Fibroblast of lung (primary cell): ENCODE measurements around the gene HIBADH. TPM values are rescaled to one million over a fixed set of nuclear protein-coding genes. Genes with fewer than 3 reads are reported as not detected.

ENCODE experiments used
- DNase-seq, 2 donors: peaks; one replicate each; pipeline versions ENCODE4 v3.0.0 to v3.0.0-alpha.2; 2010; ENCODE audit warnings: low read depth in 2 of 2
- H2AFZ ChIP-seq: 2 replicates; pipeline ENCODE4 v1.5.1; 2012; ENCODE audit warnings: low read length, control low read depth, inconsistent platforms
- H3K27ac ChIP-seq: 2 replicates; pipeline ENCODE4 v1.5.1; 2011; ENCODE audit warnings: low read length, control low read depth; ENCODE audit not compliant: insufficient read depth
- H3K27me3 ChIP-seq: 2 replicates; pipeline ENCODE4 v1.5.1; 2011; ENCODE audit warnings: mild to moderate bottlenecking, low read length; ENCODE audit not compliant: control insufficient read depth, insufficient read depth
- H3K36me3 ChIP-seq: 2 replicates; pipeline ENCODE4 v1.5.1; 2011; ENCODE audit warnings: low read length; ENCODE audit not compliant: control insufficient read depth, insufficient read depth
- H3K4me1 ChIP-seq: 2 replicates; pipeline ENCODE4 v1.5.1; 2011; ENCODE audit warnings: low read length; ENCODE audit not compliant: control insufficient read depth, insufficient read depth; ENCODE audit errors: extremely low read depth
- H3K4me2 ChIP-seq: 2 replicates; pipeline ENCODE4 v1.5.1; 2011; ENCODE audit warnings: low read length, control low read depth; ENCODE audit not compliant: insufficient read depth; ENCODE audit errors: extremely low read depth
- H3K4me3 ChIP-seq, 4 experiments: fragments of 200-600 bp in 1 of 4; sonication (generic) in 1 of 4; replicated peaks in 1 of 4; 2 replicates each; pipeline ENCODE4 v1.5.1; 2011 to 2016; ENCODE audit warnings: low read length in 4 of 4, low read depth in 3 of 4, mild to moderate bottlenecking in 3 of 4, control low read depth in 2 of 4, inconsistent platforms in 1 of 4, mixed read lengths in 1 of 4; ENCODE audit not compliant: insufficient read depth in 1 of 4; ENCODE audit errors: control extremely low read depth in 1 of 4
- H3K79me2 ChIP-seq: 2 replicates; pipeline ENCODE4 v1.5.1; 2012; ENCODE audit warnings: mild to moderate bottlenecking, low read length, inconsistent platforms; ENCODE audit not compliant: control insufficient read depth, insufficient read depth
- H3K9ac ChIP-seq: 2 replicates; pipeline ENCODE4 v1.5.1; 2011; ENCODE audit warnings: mild to moderate bottlenecking, low read length, control low read depth; ENCODE audit not compliant: insufficient read depth
- H3K9me3 ChIP-seq: 2 replicates; pipeline ENCODE4 v1.5.1; 2012; ENCODE audit warnings: low read depth, low read length; ENCODE audit not compliant: control insufficient read depth, insufficient read depth
- H4K20me1 ChIP-seq: 2 replicates; pipeline ENCODE4 v1.5.1; 2011; ENCODE audit warnings: low read length; ENCODE audit not compliant: control insufficient read depth, insufficient read depth; ENCODE audit errors: extremely low read depth
- CTCF ChIP-seq, 2 donors: IDR thresholded peaks in 1 of 2; conservative IDR thresholded peaks in 1 of 2; 1 replicate in 1 of 2; 2 replicates in 1 of 2; pipeline ENCODE4 v1.5.1; 2011 to 2012; ENCODE audit warnings: low read length in 2 of 2, control low read depth in 1 of 2, inconsistent platforms in 1 of 2, low read depth in 1 of 2, mild to moderate bottlenecking in 1 of 2
- EZH2 ChIP-seq: IDR thresholded peaks from 2 replicates; pipeline ENCODE4 v1.5.1; 2012; ENCODE audit warnings: low read length, control low read depth, mild to moderate bottlenecking; ENCODE audit errors: missing control alignments
- polyA plus RNA-seq, 2 donors: library from polyadenylated mRNA; depleted of rRNA in 1 of 2; stranded (reverse) in 1 of 2; unstranded in 1 of 2; fragments of >200 nt; gene quantifications; 2 replicates each; pipeline ENCODE4 v1.2.1, GENCODE V29; 2011 to 2012; ENCODE audit warnings: missing spikeins in 1 of 2
- total RNA-seq: library from RNA; depleted of rRNA; stranded (reverse); fragments of >200 nt; gene quantifications from 2 replicates; pipeline ENCODE4 v1.2.1, GENCODE V29; 2014

HIBADH gene
- total and polyA plus RNA-seq, 2 donors (not counting 1 experiment from before 2014, with no cell fraction given): 88.7 to 96.0 TPM

- Histone ChIP-seq H3K79me2 (no peaks in the 10 kb centered on the region), H3K27me3 (no peaks in the 10 kb centered on the region), H4K20me1 (no peaks in the 10 kb centered on the region), H3K9ac (no peak overlapping the region), H2AFZ (no peak overlapping the region), H3K4me2 (no peak overlapping the region), H3K27ac (no peak overlapping the region), H3K4me3 (no peak overlapping the region), H3K4me1 (no peaks in the 10 kb centered on the region), H3K36me3 (no peaks in the 10 kb centered on the region), H3K9me3 (no peaks in the 10 kb centered on the region)
- no peak for TF ChIP-seq EZH2
- TF ChIP-seq CTCF (conservative IDR thresholded peaks at IDR 0.05 in 1 of 2, IDR thresholded peaks at IDR 0.05 in 1 of 2; ENCODE audit: low read depth in 1 of 2, low read length in 2 of 2): no peak
- DNase-seq: no peak
These were observed 184.6 kb downstream of the HIBADH start for GRCh38 chr7:27478084-27478483.

GRCh38 chr7:27476493-27476892 lies 186.2 kb downstream of the HIBADH start:
- Histone ChIP-seq H3K36me3 (no peaks in the 10 kb centered on the region), H4K20me1 (no peaks in the 10 kb centered on the region), H3K9me3 (no peaks in the 10 kb centered on the region), H3K27me3 (no peaks in the 10 kb centered on the region), H3K4me2 (no peak overlapping the region), H3K27ac (no peak overlapping the region), H3K4me1 (no peaks in the 10 kb centered on the region), H3K9ac (no peak overlapping the region), H2AFZ (no peak overlapping the region), H3K79me2 (no peaks in the 10 kb centered on the region), H3K4me3 (no peak overlapping the region)
- no peak for DNase-seq
- TF ChIP-seq EZH2: no peak
- no peak for TF ChIP-seq CTCF (conservative IDR thresholded peaks at IDR 0.05 in 1 of 2, IDR thresholded peaks at IDR 0.05 in 1 of 2; ENCODE audit: low read depth in 1 of 2, low read length in 2 of 2)

Other genes with a start within 250 kb of the HIBADH start
- 80.9 and 98.6 TPM in 2 replicates for gene TAX1BP1, start 77.3 kb upstream of the HIBADH start, total RNA-seq
- gene TAX1BP1, start 77.3 kb upstream of the HIBADH start, polyA plus RNA-seq: 70.1 and 111 TPM in 2 replicates